Left cardiac atrium (tissue), 4 donors: ENCODE results near the gene ARHGAP26. TPM values are rescaled to one million over a fixed set of nuclear protein-coding genes. Genes with fewer than 3 reads are reported as not detected.
A peak's percentile ranks its signal among the peaks of the same experiment; 100 is the strongest.

ENCODE experiments used
- ATAC-seq, 2 donors: fragments of 200-7000 bp; cut with Tn5 transposase; one replicate each; pipeline ENCODE4 v1.9.1; 2020; ENCODE audit warnings: mild to moderate bottlenecking in 2 of 2, moderate library complexity in 2 of 2
- DNase-seq: peaks from one replicate; pipeline ENCODE4 v3.0.0-alpha.2; 2020
- intact Hi-C, 2 donors: fragments of 100-400 bp; cut with DNase I; formaldehyde crosslinking; loops; one replicate each; pipeline versions ENCODE4 v1.14.1 to v1.15.1; 2022 to 2023
- total RNA-seq, 2 donors: library from RNA; stranded (reverse); fragmentation: NEBNext Ultra II Directional; extraction: Animal tissue kit (Norgen Biotek cat#: 25700); gene quantifications; one replicate each; pipeline ENCODE4 v1.2.1, GENCODE V29; 2021
- donor health status: DM: no; HTN: yes; CAD: no.
- donor health status: DM: no; HTN: yes; CAD: no; lungs with severe emphysema.
- donor health status: DM: yes; HTN: yes; CAD: no.
- donor health status: Dilated cardiomyopathy.

Gene ARHGAP26
- total RNA-seq, 2 donors from 2014 or later: 29.6 to 50.2 TPM

DNA sequence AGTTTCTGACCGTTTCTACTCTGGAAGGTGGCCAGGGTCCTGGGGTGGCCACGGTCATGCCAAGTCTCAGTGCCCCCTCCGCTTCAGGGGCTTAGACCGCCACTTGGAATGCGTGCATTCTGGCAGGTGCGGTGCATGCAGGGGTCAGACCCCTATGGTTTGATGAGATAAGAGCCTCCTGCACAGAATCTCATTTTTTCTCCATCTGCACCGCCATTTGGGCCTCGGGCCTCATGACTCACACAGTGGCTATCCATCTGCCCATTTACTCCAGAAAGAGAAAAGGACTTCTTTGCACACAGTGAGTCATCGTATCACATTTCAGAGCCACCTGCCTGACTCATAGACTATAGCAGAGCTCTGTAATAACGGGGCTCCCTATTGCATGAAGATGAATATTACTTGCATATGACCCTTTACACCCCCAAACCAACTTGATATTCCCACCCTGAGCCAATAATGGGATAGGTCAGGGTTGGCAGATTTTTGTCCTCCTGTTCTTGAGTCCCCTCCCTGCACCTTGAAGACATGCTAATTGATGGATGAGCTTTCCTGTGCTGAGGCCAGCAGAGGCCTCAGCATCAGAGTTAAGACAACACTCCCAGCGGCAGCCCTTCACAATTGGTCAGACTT is 475.9 kb downstream of the ARHGAP26 start:
- DNase-seq (no peak), ATAC-seq (peak in 1 of 2 donors; percentile 57)
- intact Hi-C loops: no loop called here

DNA sequence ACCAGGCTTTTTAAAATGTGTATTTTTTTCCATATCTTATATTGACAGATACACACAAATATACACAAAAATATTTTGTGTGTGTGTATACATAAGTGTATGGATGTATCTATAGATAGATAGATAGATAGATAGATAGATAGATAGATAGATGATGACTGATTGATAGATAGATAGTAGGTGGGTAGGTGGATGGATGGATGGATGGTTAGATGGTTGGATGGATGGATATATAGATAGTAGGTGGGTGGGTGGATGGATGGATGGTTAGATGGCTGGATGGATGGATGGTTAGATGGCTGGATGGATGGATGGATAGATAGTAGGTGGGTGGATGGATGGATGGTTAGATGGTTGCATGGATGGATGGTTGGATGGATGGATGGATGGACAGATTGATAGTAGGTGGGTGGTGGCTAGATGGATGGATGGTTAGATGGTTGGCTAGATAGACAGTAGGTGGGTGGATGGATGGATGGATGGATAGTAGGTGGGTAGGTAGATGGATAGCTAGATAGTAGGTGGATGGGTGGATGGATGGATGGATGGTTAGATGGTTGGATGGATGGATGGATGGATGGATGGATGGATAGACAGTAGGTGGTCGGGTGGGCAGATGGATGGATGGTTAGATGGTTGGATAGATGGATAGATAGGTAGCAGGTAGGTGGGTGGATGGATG is 477.1 kb downstream of the ARHGAP26 start:
- intact Hi-C loops: no loop called here

DNA sequence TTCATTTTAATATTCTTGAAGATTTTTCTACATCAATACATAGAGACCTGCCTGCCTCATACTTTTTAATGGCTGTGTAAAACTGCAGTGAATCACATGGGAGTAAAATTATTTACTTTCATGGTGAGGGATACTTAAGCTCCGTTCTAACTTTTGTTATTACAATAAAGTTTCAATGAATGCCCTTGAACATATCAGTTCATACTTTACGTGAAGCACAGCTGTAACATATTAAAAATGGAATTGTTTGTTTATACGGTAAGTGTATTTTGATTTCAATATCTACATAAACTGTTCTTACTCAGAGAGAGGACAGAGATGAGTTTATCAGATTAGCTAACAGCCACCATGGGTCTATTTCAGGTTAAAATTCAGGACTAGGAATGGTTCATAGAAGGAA is 478.2 kb downstream of the ARHGAP26 start:
- ATAC-seq (no peak), DNase-seq (no peak)
- intact Hi-C loops: no loop called here

More for the DNA sequence above, 477.1 kb downstream of the ARHGAP26 start:
- ATAC-seq: no peak
- DNase-seq: no peak

DNA sequence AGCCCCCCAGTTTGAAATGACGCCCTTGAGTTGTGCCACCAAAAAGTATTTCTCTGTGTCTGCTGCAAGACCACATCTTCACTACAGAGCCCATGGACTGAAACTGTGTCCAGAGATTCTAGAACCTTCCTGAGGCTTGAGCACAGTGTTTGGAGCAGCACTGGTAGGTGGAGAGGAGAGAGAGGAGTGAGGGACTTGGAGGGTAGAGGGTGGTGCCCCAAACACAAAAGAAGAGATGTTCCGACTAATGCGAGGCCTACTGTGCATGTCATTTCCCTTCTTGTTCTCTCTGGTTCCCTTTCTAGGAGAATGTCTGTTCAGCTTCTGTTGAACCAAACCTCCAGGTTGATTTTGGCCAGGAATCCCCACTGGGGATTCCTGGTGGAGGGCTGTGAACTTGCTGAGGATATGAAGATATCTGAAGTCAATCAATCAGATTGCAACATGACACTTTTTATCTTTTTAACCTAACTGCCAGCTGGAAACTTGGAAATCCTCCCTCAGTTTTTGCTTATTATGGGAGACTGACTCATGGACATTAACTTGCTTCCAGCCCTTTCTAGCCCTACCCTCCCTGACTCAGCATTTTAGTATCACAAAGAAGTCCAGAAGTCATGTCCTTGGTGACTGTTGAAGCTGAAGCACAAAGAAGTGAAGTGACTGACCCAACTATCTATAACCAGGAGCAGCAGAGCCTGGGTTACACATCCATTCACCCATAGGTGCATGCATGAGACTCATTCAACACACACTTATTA is 478.8 kb downstream of the ARHGAP26 start:
- intact Hi-C loops: no loop called here
- no peak for DNase-seq
- ATAC-seq: peak; percentile 60 to 76

DNA sequence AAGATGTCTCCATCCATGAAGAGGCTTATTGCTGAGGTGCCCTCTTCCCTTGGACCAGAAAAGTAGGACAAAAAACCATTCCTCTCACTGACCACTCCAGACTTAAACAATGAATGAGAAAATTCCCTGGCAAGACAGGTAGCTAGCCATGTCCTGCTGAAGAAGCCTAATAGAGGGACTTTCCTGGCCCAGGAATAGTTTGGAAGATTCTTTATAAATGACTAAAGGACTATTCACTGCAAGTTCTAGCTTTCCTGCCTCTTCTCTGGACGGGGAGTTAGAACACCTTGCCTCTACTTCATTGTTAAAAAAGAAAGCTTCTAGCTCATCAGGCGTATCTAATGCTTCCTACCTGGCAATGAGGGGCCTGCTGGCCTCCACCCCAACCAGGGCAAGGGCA is 479.7 kb downstream of the ARHGAP26 start:
- ATAC-seq (no peak), DNase-seq (no peak)
- intact Hi-C loops: no loop called here

DNA sequence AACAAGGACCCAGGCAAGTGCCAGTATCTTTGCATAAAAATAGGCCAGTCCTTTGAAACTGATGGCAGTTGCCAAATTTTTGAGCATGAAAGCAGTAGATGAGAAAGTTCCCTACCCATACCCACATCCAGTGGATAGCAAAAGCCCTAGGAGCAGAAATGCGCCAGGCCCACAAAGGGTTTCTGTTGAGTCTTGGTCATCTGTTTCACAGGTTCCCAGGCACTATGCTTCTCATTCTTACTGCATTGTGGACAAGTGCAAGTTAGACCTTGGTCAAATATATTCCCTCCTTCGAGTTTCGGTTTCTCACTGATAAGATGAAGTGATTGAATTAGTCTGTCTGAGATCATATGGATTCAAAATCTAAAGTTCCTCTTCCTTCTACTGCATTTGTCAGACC is 481.0 kb downstream of the ARHGAP26 start:
- ATAC-seq: no peak
- intact Hi-C loops: no loop called here
- DNase-seq: no peak

- intact Hi-C loops: no loop called here
- no peak for DNase-seq
- no peak for ATAC-seq
Measured at GRCh38 chr5:143251946-143252345, 481.8 kb downstream of the ARHGAP26 start.

- intact Hi-C loops: no loop called here
- DNase-seq: no peak
- no peak for ATAC-seq
Measured at GRCh38 chr5:143254819-143255218, 484.6 kb downstream of the ARHGAP26 start.

- no peak for ATAC-seq
- intact Hi-C loops: no loop called here
- DNase-seq: no peak
Measured at GRCh38 chr5:143258559-143259253, 488.5 kb downstream of the ARHGAP26 start.

DNA sequence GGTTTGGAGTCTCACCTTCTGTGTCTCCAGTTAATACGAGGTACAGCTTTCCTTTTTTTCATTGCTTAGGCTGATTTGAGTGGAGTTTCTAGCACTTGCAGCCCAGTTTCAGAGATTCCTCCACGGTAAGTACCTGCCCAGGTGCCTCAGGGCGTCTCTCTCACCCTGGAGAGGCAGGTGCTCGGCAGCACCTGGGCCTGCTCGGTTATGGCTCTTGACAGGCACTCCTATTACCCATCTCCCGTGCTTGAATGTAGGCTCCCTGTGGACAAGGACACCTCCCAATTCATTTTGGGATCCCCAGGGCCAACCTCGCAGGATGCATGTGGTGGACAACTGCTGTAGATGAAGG is 489.1 kb downstream of the ARHGAP26 start:
- ATAC-seq (no peak), DNase-seq (no peak)
- intact Hi-C loops: no loop called here

DNA sequence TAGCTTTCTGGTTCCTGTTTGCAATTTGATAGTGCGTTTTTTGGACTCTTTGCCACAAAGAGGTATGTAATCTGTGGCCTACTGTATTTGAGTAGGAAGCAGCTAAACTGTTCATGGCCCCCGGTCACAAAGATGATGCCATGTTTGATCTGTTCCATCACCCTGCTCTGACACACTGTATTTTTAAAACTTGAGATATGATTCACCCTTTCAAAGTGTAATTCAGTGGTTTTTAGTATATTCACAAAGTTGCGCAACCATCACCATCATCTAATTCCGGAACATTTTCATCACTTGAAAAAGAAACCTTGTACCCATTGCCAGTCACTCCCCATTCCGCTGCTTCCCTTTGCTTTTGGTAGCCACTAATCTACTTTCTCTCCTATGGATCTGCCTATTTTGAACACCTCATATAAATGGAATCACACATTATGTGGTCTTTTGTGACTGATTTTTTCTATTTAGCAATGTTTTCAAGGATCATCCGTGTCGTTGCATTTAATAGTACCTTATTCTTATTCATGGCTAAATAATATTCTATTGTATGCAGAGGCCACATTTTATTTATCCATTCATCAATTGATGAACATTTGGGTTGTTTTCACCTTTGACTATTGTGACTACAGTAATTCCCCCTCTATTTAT is 491.7 kb downstream of the ARHGAP26 start:
- ATAC-seq (peak in 1 of 2 donors; percentile 47), DNase-seq (no peak)
- intact Hi-C loops: no loop called here

DNA sequence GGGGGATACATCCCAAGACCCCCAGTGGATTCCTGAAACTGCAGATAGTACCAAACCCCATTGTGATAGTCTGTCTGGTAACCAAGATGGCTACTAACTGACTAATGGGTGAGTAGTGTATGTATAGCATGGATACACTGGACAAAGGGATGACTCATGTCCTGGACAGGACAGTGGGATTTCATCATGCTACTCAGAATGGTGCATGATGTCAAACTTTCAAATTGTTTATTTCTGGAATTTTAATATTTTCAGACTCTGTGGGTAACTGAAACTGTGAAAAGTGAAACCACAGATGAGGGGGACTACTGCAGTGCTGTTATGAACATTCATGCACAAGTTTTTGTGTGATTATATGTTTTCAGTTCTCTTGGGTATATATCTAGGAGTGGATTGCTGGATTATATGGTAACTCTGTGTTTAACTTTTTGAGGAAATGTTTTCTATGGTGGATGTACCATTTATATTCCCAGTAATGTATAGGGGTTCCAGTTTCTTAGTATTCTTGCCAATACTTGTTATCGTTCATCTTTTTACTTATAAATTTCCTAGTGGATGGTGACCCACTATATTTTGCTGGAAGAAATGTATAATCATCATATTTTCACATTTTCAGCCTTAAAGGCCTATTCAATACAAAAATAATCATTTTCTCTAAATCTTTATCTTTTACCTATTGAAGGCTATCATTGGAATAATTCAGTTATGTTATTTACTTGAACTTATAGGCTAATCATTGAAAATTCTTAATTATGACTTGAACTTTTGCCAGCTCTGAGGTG is 492.4 kb downstream of the ARHGAP26 start:
- ATAC-seq (peak in 1 of 2 donors; percentile 84), DNase-seq (no peak)
- intact Hi-C loops: no loop called here

DNA sequence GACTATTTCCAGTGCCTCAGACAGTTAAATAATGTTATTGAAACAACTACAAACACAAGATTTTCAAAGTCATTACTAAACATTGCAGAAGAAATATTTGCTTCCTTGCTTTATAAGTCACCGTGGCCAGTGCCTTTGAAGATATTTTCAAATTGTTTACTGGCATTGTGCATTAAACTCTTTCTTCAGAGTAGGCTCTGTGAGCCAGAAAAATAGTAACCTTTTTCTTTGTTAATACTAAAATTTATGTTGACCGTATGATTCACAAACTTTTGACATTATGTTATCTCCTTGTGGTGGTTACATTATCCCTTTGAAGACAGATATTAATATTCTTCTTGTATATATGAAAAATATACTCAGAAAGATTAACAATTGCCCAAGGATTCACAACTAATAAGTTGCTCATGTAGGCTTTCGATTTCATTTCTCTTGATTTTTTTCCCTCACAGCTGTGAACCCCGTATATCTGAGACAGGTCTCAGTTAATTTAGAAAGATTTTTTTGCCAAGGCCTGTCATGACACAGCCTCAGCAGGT is 493.2 kb downstream of the ARHGAP26 start:
- DNase-seq (no peak), ATAC-seq (no peak)
- intact Hi-C loops: no loop called here

DNA sequence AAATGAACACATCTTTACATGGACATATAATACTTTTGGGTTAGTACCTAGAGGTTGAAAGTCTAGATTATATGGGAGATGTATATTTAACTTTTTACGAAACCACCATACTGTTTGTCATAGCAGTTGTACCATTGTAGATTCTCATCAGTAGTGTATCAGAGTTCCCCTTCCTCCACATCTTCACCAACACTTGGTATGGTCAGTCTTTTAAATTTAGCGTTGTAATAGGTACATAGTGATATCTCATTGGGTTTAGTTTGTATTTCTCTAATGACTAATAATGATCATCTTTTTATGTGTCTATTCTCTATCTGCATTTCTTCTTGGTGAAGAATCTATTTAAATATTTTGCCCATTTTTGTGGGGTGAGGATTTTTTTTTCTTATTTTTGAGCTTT is 495.8 kb downstream of the ARHGAP26 start:
- DNase-seq: no peak
- no peak for ATAC-seq
- intact Hi-C loops: no loop called here

- ATAC-seq: no peak
- intact Hi-C loops: no loop called here
- DNase-seq: no peak
Measured at GRCh38 chr5:143267186-143267585, 497.0 kb downstream of the ARHGAP26 start.

DNA sequence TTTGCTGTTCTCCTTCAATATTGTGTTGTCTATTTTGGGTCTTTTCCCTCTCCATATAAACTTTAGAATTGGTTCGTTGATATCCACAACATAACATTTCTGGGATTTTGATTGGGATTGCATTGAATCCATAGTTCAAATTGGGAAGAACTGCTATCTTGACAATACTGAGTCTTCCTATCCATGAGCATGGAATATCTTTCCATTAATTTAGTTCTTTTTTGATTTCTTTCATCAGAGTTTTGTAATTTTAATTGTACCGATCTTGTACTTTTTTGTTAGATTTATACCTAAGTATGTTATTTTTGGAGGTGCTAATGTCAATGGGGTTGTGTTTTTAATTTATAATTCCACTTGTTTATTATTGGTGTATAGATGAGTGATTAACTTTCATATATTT is 498.2 kb downstream of the ARHGAP26 start:
- intact Hi-C loops: no loop called here
- ATAC-seq: no peak
- DNase-seq: no peak

GRCh38 chr5:143271431-143271830 is 501.3 kb downstream of the ARHGAP26 start:
- DNase-seq: no peak
- no peak for ATAC-seq
- intact Hi-C loops: no loop called here

GRCh38 chr5:143274952-143275351 is 504.8 kb downstream of the ARHGAP26 start:
- no peak for ATAC-seq
- DNase-seq: no peak
- intact Hi-C loops: no loop called here
